Gastrocnemius medialis (tissue), 4 donors: ENCODE measurements around the gene PCDH9.

Experiments used
- CTCF ChIP-seq, 5 experiments: fragments of 450-650 bp in 3 of 5; fragments of 200-600 bp in 2 of 5; sonication (generic) in 2 of 5; IDR thresholded peaks in 4 of 5; conservative IDR thresholded peaks in 1 of 5; 1 replicate in 4 of 5; 2 replicates in 1 of 5; pipeline ENCODE4 v1.5.1; 2016 to 2019; ENCODE audit warnings: antibody characterized with exemption in 5 of 5, mild to moderate bottlenecking in 3 of 5, moderate library complexity in 3 of 5
- POLR2A ChIP-seq, 2 donors: fragments of 450-650 bp; IDR thresholded peaks; one replicate each; pipeline ENCODE4 v1.6.1; 2017; ENCODE audit warnings: antibody characterized with exemption in 2 of 2, mild to moderate bottlenecking in 2 of 2, moderate library complexity in 2 of 2

DNA sequence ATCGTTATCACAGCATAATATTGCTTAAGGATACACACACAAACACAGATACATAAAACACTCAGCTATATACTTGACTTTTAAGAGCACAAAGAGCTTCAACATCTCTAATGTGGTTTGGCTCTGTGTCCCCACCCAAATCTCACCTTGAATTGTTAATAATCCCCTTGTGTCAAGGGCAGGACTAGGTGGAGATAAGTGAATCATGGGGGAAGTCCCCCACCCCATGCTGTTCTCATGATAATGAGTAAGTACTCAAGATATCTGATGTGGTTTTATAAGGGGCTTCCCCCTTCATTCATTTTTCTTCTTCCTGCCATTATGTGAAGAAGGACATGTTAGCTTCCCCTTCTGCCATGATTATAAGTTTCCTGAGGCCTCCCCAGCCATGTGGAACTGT, 481.4 kb downstream of the PCDH9 start:
- TF ChIP-seq CTCF (IDR thresholded peaks at IDR 0.05 in 4 of 5, conservative IDR thresholded peaks at IDR 0.05 in 1 of 5) = no peak
- no peak for TF ChIP-seq POLR2A (IDR thresholded peaks at IDR 0.05)
